Liver (tissue), 3 donors: ENCODE data around the gene RO60.

Source experiments
- CTCF ChIP-seq: fragments of 150-350 bp; IDR thresholded peaks from 2 replicates; pipeline ENCODE4 v1.5.1; 2017; ENCODE audit warnings: improper control_type of control experiment, low read depth, low read length; ENCODE audit not compliant: missing input control
- FOXA2 ChIP-seq: IDR thresholded peaks from 2 replicates; pipeline ENCODE4 v1.6.1; 2016; ENCODE audit warnings: antibody characterized with exemption
- GABPA ChIP-seq, 2 donors: IDR thresholded peaks in 1 of 2; conservative IDR thresholded peaks in 1 of 2; 2 replicates each; pipeline ENCODE4 v1.6.1; 2016; ENCODE audit warnings: antibody characterized with exemption in 2 of 2, mild to moderate bottlenecking in 1 of 2, moderate library complexity in 1 of 2
- RXRA ChIP-seq, 2 donors: IDR thresholded peaks; 2 replicates each; pipeline ENCODE4 v1.6.1; 2017 to 2018; ENCODE audit warnings: antibody characterized with exemption in 2 of 2, mild to moderate bottlenecking in 1 of 2
- SP1 ChIP-seq: IDR thresholded peaks from 2 replicates; pipeline ENCODE4 v1.6.1; 2018; ENCODE audit warnings: antibody characterized with exemption, mild to moderate bottlenecking
- TAF1 ChIP-seq: conservative IDR thresholded peaks from 2 replicates; pipeline ENCODE4 v1.6.1; 2016; ENCODE audit warnings: antibody characterized with exemption, mild to moderate bottlenecking
- TF ChIP-seq, protein P1 (sequence below): IDR thresholded peaks from 2 replicates; pipeline ENCODE4 v1.6.1; 2016; ENCODE audit warnings: antibody characterized with exemption, mild to moderate bottlenecking
- TF ChIP-seq, protein P2 (sequence below): IDR thresholded peaks from 2 replicates; pipeline ENCODE4 v1.6.1; 2016; ENCODE audit warnings: antibody characterized with exemption
- donor health status: healthy.
- donor health status: healthy.

GRCh38 chr1:193104907-193105820 lies 45.8 kb downstream of the RO60 start, which contains the start of gene GLRX2:
- TF ChIP-seq, protein P1, sequence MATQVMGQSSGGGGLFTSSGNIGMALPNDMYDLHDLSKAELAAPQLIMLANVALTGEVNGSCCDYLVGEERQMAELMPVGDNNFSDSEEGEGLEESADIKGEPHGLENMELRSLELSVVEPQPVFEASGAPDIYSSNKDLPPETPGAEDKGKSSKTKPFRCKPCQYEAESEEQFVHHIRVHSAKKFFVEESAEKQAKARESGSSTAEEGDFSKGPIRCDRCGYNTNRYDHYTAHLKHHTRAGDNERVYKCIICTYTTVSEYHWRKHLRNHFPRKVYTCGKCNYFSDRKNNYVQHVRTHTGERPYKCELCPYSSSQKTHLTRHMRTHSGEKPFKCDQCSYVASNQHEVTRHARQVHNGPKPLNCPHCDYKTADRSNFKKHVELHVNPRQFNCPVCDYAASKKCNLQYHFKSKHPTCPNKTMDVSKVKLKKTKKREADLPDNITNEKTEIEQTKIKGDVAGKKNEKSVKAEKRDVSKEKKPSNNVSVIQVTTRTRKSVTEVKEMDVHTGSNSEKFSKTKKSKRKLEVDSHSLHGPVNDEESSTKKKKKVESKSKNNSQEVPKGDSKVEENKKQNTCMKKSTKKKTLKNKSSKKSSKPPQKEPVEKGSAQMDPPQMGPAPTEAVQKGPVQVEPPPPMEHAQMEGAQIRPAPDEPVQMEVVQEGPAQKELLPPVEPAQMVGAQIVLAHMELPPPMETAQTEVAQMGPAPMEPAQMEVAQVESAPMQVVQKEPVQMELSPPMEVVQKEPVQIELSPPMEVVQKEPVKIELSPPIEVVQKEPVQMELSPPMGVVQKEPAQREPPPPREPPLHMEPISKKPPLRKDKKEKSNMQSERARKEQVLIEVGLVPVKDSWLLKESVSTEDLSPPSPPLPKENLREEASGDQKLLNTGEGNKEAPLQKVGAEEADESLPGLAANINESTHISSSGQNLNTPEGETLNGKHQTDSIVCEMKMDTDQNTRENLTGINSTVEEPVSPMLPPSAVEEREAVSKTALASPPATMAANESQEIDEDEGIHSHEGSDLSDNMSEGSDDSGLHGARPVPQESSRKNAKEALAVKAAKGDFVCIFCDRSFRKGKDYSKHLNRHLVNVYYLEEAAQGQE: no peak
- TF ChIP-seq, protein P2, sequence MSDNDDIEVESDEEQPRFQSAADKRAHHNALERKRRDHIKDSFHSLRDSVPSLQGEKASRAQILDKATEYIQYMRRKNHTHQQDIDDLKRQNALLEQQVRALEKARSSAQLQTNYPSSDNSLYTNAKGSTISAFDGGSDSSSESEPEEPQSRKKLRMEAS: peak; percentile 54
- TF ChIP-seq RXRA (IDR thresholded peaks at IDR 0.05) (no peak), CTCF (peak; percentile 9), GABPA (IDR thresholded peaks at IDR 0.05 in 1 of 2, conservative IDR thresholded peaks at IDR 0.05 in 1 of 2) (peak in 1 of 2 donors; percentile 18), SP1 (no peak), TAF1 (peak; percentile 16), FOXA2 (no peak)
